ENCODE results near the gene ROCK2.

ROCK2 gene

GRCh38 chr2:11179196-11179595 lies 165.2 kb downstream of the ROCK2 start:
- ChIA-PET POLR2A (no interaction called here), CTCF (interaction anchor here (0.7 to 1.2 kb wide), 2 partner anchors 47 to 239 kb away, joined by 3 to 4 read pairs; a partner anchor contains a TSS)
- H3K27ac ChIP-seq (ENCODE audit: extremely low read depth, low read depth, low read length): no peak overlapping the region
- TF ChIP-seq ATF2 (tag by site-specific recombination; IDR thresholded peaks at IDR 0.05; ENCODE audit: low read depth): no peak
- no peak for TF ChIP-seq GLI2 (tag by site-specific recombination; IDR thresholded peaks at IDR 0.05; ENCODE audit: borderline replicate concordance, low read depth)
- no peak for TF ChIP-seq ZNF626 (tag by site-specific recombination; IDR thresholded peaks at IDR 0.05)
- TF ChIP-seq ZNF391 (tag by site-specific recombination; IDR thresholded peaks at IDR 0.05; ENCODE audit: borderline replicate concordance, low read depth): no peak
- TF ChIP-seq ZNF362 (tag by site-specific recombination; IDR thresholded peaks at IDR 0.05): no peak
- H3K36me3 ChIP-seq (ENCODE audit: control insufficient read depth in 2 of 2, insufficient read depth in 1 of 2, low read length in 2 of 2): peaks cover 3 to 14% of the 10 kb centered on the region in 2 experiments; a peak in 2 of 3 replicates
- no peak overlapping the region for H3K4me3 ChIP-seq (ENCODE audit: low read depth, low read length)
- no peaks in the 10 kb centered on the region for H3K4me1 ChIP-seq (ENCODE audit: control insufficient read depth, insufficient read depth, low read length)
- no peaks in the 10 kb centered on the region for H3K9me3 ChIP-seq (ENCODE audit: control insufficient read depth, insufficient read depth, low read depth, low read length)

- Histone ChIP-seq H3K4me3 (ENCODE audit: low read depth, low read length) (no peak overlapping the region), H3K36me3 (ENCODE audit: control insufficient read depth in 2 of 2, insufficient read depth in 1 of 2, low read length in 2 of 2) (peaks cover 3 to 11% of the 10 kb centered on the region in 2 experiments; a peak in 2 of 3 replicates), H3K27ac (ENCODE audit: extremely low read depth, low read depth, low read length) (no peak overlapping the region), H3K4me1 (ENCODE audit: control insufficient read depth, insufficient read depth, low read length) (no peaks in the 10 kb centered on the region), H3K9me3 (ENCODE audit: control insufficient read depth, insufficient read depth, low read depth, low read length) (no peaks in the 10 kb centered on the region)
- ChIA-PET CTCF (interaction anchor here (1.2 kb wide), 1 partner anchor 57 kb away, joined by 3 read pairs; no protein-coding TSS in a partner anchor), POLR2A (no interaction called here)
- TF ChIP-seq ZBTB8A (tag by site-specific recombination; IDR thresholded peaks at IDR 0.05) (peak; percentile 32; the same call in 1 of the 2 replicates), ZNF2 (tag by site-specific recombination; IDR thresholded peaks at IDR 0.05) (no peak), GLI2 (tag by site-specific recombination; IDR thresholded peaks at IDR 0.05; ENCODE audit: borderline replicate concordance, low read depth) (no peak), KLF7 (tag by site-specific recombination; IDR thresholded peaks at IDR 0.05; ENCODE audit: borderline replicate concordance) (no peak), ZNF521 (tag by site-specific recombination; IDR thresholded peaks at IDR 0.05) (no peak)
Observed at GRCh38 chr2:11177871-11178690, 166.4 kb downstream of the ROCK2 start.

GRCh38 chr2:11175293-11175795 lies 169.1 kb downstream of the ROCK2 start:
- Histone ChIP-seq H3K4me1 (ENCODE audit: control insufficient read depth, insufficient read depth, low read length) (no peaks in the 10 kb centered on the region), H3K9me3 (ENCODE audit: control insufficient read depth, insufficient read depth, low read depth, low read length) (no peaks in the 10 kb centered on the region), H3K36me3 (ENCODE audit: control insufficient read depth in 2 of 2, insufficient read depth in 1 of 2, low read length in 2 of 2) (peaks cover 0 to 8% of the 10 kb centered on the region in 2 experiments; a peak in 1 of 3 replicates), H3K27ac (ENCODE audit: extremely low read depth, low read depth, low read length) (no peak overlapping the region), H3K4me3 (ENCODE audit: low read depth, low read length) (no peak overlapping the region)
- ChIA-PET POLR2A (no interaction called here), CTCF (interaction anchor here (0.9 to 1.2 kb wide), 2 partner anchors 43 to 45 kb away, joined by 3 to 8 read pairs; a partner anchor contains a TSS)
- TF ChIP-seq ZNF155 (tag by site-specific recombination; IDR thresholded peaks at IDR 0.05): no peak
- no peak for TF ChIP-seq ZNF16 (tag by site-specific recombination; IDR thresholded peaks at IDR 0.05; ENCODE audit: low read depth)

GRCh38 chr2:11174222-11174621 lies 170.2 kb downstream of the ROCK2 start:
- Histone ChIP-seq H3K36me3 (ENCODE audit: control insufficient read depth in 2 of 2, insufficient read depth in 1 of 2, low read length in 2 of 2) (peaks cover 0 to 3% of the 10 kb centered on the region in 2 experiments; a peak in 1 of 3 replicates), H3K4me3 (ENCODE audit: low read depth, low read length) (no peak overlapping the region), H3K4me1 (ENCODE audit: control insufficient read depth, insufficient read depth, low read length) (no peaks in the 10 kb centered on the region), H3K27ac (ENCODE audit: extremely low read depth, low read depth, low read length) (no peak overlapping the region), H3K9me3 (ENCODE audit: control insufficient read depth, insufficient read depth, low read depth, low read length) (no peaks in the 10 kb centered on the region)
- ChIA-PET CTCF (no interaction called here), POLR2A (no interaction called here)
- TF ChIP-seq SP2 (tag by site-specific recombination; IDR thresholded peaks at IDR 0.05) (no peak), ZNF341 (tag by site-specific recombination; IDR thresholded peaks at IDR 0.05; ENCODE audit: low read depth) (no peak), ZNF184 (tag by site-specific recombination; IDR thresholded peaks at IDR 0.05) (no peak), ZNF660 (tag by site-specific recombination; IDR thresholded peaks at IDR 0.05) (no peak), SP7 (tag by site-specific recombination; IDR thresholded peaks at IDR 0.05) (no peak), ZNF311 (tag by site-specific recombination; IDR thresholded peaks at IDR 0.05; ENCODE audit: borderline replicate concordance) (no peak), ZNF529 (tag by site-specific recombination; IDR thresholded peaks at IDR 0.05; ENCODE audit: insufficient replicate concordance) (no peak), ZBTB11 (tag by site-specific recombination; conservative IDR thresholded peaks at IDR 0.05; ENCODE audit: low read depth) (no peak), ZNF777 (tag by site-specific recombination; IDR thresholded peaks at IDR 0.05; ENCODE audit: borderline replicate concordance) (no peak), SALL2 (tag by site-specific recombination; IDR thresholded peaks at IDR 0.05; ENCODE audit: borderline replicate concordance) (no peak)

Measured in HEK293 (cell line).